MCF 10A (cell line): ENCODE data around the gene FBRS. TPM values are rescaled to one million over a fixed set of nuclear protein-coding genes. Genes with fewer than 3 reads are reported as not detected.

Experiments
- BruUV-seq: library from RNA; stranded (reverse); fragments of 400-500 nt; replicated peaks from 2 replicates; lab custom pipeline; 2021; lab: Mats Ljungman, UMichigan
- CTCF ChIA-PET: fragments of 300-600 bp; sonication (Branson Sonifier 250); formaldehyde crosslinking; extraction: SDS; loops from one replicate; lab custom pipeline; 2021; ENCODE audit warnings: antibody characterized with exemption, inconsistent platforms; lab: Yijun Ruan, JAX
- POLR2A ChIA-PET: fragments of 300-600, 350-650 bp; sonication (Branson Sonifier 250); formaldehyde crosslinking; extraction: SDS; loops from one replicate; lab custom pipeline; 2020; ENCODE audit warnings: antibody characterized with exemption, inconsistent platforms; lab: Yijun Ruan, JAX
- DNase-seq: peaks from one replicate; pipeline ENCODE4 v3.0.0-alpha.2; 2018; ENCODE audit not compliant: unreplicated experiment
- H3K27ac Mint-ChIP-seq: one replicate; pipeline ENCODE4 v1.8.0; 2022; ENCODE audit warnings: mild to moderate bottlenecking, low read depth, mixed read lengths; ENCODE audit not compliant: unreplicated experiment
- H3K27me3 Mint-ChIP-seq: one replicate; pipeline ENCODE4 v1.8.0; 2022; ENCODE audit warnings: mixed read lengths; ENCODE audit not compliant: insufficient read depth, unreplicated experiment
- H3K36me3 Mint-ChIP-seq: one replicate; pipeline ENCODE4 v1.8.0; 2022; ENCODE audit warnings: mild to moderate bottlenecking, moderate library complexity, mixed read lengths; ENCODE audit not compliant: insufficient read depth, unreplicated experiment
- H3K4me1 Mint-ChIP-seq: one replicate; pipeline ENCODE4 v1.8.0; 2022; ENCODE audit warnings: mixed read lengths; ENCODE audit not compliant: insufficient read depth, unreplicated experiment
- H3K4me3 Mint-ChIP-seq: one replicate; pipeline ENCODE4 v1.8.0; 2022; ENCODE audit warnings: mild to moderate bottlenecking, moderate library complexity, mixed read lengths; ENCODE audit not compliant: unreplicated experiment
- H3K9me3 Mint-ChIP-seq: one replicate; pipeline ENCODE4 v1.8.0; 2022; ENCODE audit warnings: mixed read lengths; ENCODE audit not compliant: unreplicated experiment
- CTCF ChIP-seq: fragments of 200-600 bp; IDR thresholded peaks from one replicate; pipeline ENCODE4 v1.8.0; 2022; ENCODE audit warnings: antibody characterized with exemption, mild to moderate bottlenecking; ENCODE audit not compliant: unreplicated experiment
- intact Hi-C: fragments of 100-400 bp; cut with micrococcal nuclease; formaldehyde crosslinking; loops from 2 replicates; pipeline ENCODE4 v1.14.1; 2022
- total RNA-seq: library from RNA; stranded (reverse); gene quantifications from 2 replicates; pipeline ENCODE4 v1.2.3, GENCODE V29; 2022

FBRS gene
- total RNA-seq, 1 experiment from 2014 or later: 69.1 TPM

GRCh38 chr16:30615358-30616091 lies 42.7 kb upstream of the FBRS start:
- no peak overlapping the region for H3K27ac Mint-ChIP-seq
- no peaks in the 10 kb centered on the region for H3K9me3 Mint-ChIP-seq
- peak; percentile 38 for TF ChIP-seq CTCF
- ChIA-PET POLR2A (interaction anchor here (0.7 to 0.8 kb wide), 2 partner anchors 30 to 186 kb away, joined by 3 to 4 read pairs; partner anchors contain the start of gene DCTPP1), CTCF (interaction anchor here (0.6 to 1.6 kb wide), 14 partner anchors 10 to 267 kb away, joined by 3 to 6 read pairs (median 3); partner anchors contain the start of gene DCTPP1)
- DNase-seq: peak; percentile 40
- H3K36me3 Mint-ChIP-seq: peaks cover under 1% of the 10 kb centered on the region
- intact Hi-C loops: no loop called here
- H3K4me3 Mint-ChIP-seq: no peak overlapping the region
- H3K27me3 Mint-ChIP-seq: no peaks in the 10 kb centered on the region
- no peaks in the 10 kb centered on the region for H3K4me1 Mint-ChIP-seq
- no TSS peak for BruUV-seq

GRCh38 chr16:30619202-30619601 lies 39.0 kb upstream of the FBRS start:
- Mint-ChIP-seq H3K36me3 (no peaks in the 10 kb centered on the region), H3K4me3 (no peak overlapping the region), H3K4me1 (no peaks in the 10 kb centered on the region), H3K27ac (no peak overlapping the region), H3K27me3 (no peaks in the 10 kb centered on the region), H3K9me3 (no peaks in the 10 kb centered on the region)
- ChIA-PET CTCF (interaction anchor here (0.8 to 3.7 kb wide), 6 partner anchors 10 to 210 kb away, joined by 3 to 39 read pairs (median 5); partner anchors contain the start of gene DCTPP1), POLR2A (interaction anchor here (0.8 to 2.7 kb wide), 7 partner anchors 9 to 242 kb away, joined by 3 to 12 read pairs (median 4); partner anchors contain the start of genes ZNF689, ZNF747 and ZNF785)
- DNase-seq: peak; percentile 40
- no TSS peak for BruUV-seq
- TF ChIP-seq CTCF: no peak
- intact Hi-C loops: no loop called here

- no peaks in the 10 kb centered on the region for H3K27me3 Mint-ChIP-seq
- no peak overlapping the region for H3K4me3 Mint-ChIP-seq
- ChIA-PET POLR2A (interaction anchor here (0.8 to 2.7 kb wide), 7 partner anchors 9 to 242 kb away, joined by 3 to 12 read pairs (median 4); partner anchors contain the start of genes ZNF689, ZNF747 and ZNF785), CTCF (interaction anchor here (0.8 to 3.7 kb wide), 6 partner anchors 9 to 210 kb away, joined by 3 to 39 read pairs (median 5); partner anchors contain the start of gene DCTPP1)
- DNase-seq: no peak
- no peaks in the 10 kb centered on the region for H3K36me3 Mint-ChIP-seq
- intact Hi-C loops: no loop called here
- no TSS peak for BruUV-seq
- H3K9me3 Mint-ChIP-seq: no peaks in the 10 kb centered on the region
- no peak overlapping the region for H3K27ac Mint-ChIP-seq
- no peak for TF ChIP-seq CTCF
- H3K4me1 Mint-ChIP-seq: no peaks in the 10 kb centered on the region
Observed at GRCh38 chr16:30619638-30620037, 38.6 kb upstream of the FBRS start.

- ChIA-PET CTCF (interaction anchor here (0.6 to 3.7 kb wide), 4 partner anchors 9 to 190 kb away, joined by 3 to 39 read pairs (median 7); partner anchors contain the start of gene DCTPP1), POLR2A (interaction anchor here (1.4 to 2.7 kb wide), 5 partner anchors 10 to 243 kb away, joined by 3 to 12 read pairs (median 6); partner anchors contain the start of genes ZNF689, ZNF747 and ZNF785)
- no peaks in the 10 kb centered on the region for H3K9me3 Mint-ChIP-seq
- no TSS peak for BruUV-seq
- TF ChIP-seq CTCF: no peak
- H3K27me3 Mint-ChIP-seq: no peaks in the 10 kb centered on the region
- no peaks in the 10 kb centered on the region for H3K36me3 Mint-ChIP-seq
- H3K4me3 Mint-ChIP-seq: no peak overlapping the region
- H3K27ac Mint-ChIP-seq: no peak overlapping the region
- no peak for DNase-seq
- H3K4me1 Mint-ChIP-seq: no peaks in the 10 kb centered on the region
- intact Hi-C loops: no loop called here
Observed at GRCh38 chr16:30620169-30620568, 38.1 kb upstream of the FBRS start.
